ENCODE measurements around the gene MYH9.

DNA sequence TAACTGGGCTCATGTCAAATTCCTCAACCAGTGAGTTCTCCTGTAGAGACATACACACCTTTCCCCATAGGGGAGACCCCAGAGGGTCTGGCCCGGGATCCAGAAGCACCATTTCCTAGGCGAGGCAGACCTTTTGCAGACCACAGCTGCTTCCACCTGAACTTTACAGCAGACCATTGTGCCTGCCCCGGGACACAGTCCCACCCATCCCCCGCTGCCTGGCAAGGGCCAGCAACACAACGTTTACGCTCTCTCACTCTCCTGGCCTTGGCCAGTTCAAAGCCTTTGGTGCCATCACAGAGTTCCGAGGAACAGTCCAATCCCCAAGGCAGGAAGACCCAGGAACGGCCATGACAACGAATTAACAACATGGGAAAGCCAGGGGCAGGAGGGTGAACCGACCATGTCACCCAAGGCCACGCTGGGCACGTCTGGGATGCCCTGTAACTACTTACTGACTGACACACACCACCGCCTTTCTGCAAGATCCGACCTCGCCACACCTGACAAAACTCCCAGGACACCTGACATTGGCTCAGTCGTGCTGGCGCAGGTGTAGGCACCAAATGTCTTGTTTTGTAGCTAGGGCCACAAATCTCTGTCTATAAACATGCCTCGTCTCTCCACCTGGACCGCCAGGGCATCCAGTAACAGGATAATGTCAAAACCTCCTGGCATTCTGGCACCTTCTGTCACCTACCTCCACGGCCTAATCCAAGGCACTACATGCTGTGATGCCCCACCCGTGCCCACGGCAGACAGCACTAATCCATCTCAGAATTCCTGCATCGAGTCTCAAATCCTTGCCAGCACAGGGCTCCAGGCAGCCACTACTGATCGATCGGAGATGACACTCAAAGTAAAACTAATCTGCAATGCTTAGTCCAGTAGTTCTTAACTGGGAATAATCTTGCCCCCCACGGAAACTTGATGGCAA, 51.3 kb downstream of the MYH9 start:
- TF ChIP-seq, protein P1, sequence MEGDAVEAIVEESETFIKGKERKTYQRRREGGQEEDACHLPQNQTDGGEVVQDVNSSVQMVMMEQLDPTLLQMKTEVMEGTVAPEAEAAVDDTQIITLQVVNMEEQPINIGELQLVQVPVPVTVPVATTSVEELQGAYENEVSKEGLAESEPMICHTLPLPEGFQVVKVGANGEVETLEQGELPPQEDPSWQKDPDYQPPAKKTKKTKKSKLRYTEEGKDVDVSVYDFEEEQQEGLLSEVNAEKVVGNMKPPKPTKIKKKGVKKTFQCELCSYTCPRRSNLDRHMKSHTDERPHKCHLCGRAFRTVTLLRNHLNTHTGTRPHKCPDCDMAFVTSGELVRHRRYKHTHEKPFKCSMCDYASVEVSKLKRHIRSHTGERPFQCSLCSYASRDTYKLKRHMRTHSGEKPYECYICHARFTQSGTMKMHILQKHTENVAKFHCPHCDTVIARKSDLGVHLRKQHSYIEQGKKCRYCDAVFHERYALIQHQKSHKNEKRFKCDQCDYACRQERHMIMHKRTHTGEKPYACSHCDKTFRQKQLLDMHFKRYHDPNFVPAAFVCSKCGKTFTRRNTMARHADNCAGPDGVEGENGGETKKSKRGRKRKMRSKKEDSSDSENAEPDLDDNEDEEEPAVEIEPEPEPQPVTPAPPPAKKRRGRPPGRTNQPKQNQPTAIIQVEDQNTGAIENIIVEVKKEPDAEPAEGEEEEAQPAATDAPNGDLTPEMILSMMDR (IDR thresholded peaks at IDR 0.05) = no peak
- TF ChIP-seq POLR2A (IDR thresholded peaks at IDR 0.05) = no peak
